Right renal pelvis (tissue), 4 donors: ENCODE measurements around the gene SMIM32. TPM values are rescaled to one million over a fixed set of nuclear protein-coding genes. Genes with fewer than 3 reads are reported as not detected.

Experiments used
- DNase-seq, 4 donors: peaks; one replicate each; pipeline ENCODE4 v3.0.0-alpha.2; 2013; ENCODE audit warnings: low read depth in 4 of 4, low spot score in 3 of 4, missing footprints in 1 of 4
- polyA plus RNA-seq, 4 donors: library from polyadenylated mRNA; unstranded; fragments of 120-200 nt; gene quantifications; one replicate each; pipeline ENCODE4 v1.2.1, GENCODE V29; 2013; ENCODE audit not compliant: insufficient read length in 4 of 4

Gene SMIM32
- polyA plus RNA-seq: 10 to 100 TPM; 11.5 to 23.3 (median 12.1) TPM

DNA sequence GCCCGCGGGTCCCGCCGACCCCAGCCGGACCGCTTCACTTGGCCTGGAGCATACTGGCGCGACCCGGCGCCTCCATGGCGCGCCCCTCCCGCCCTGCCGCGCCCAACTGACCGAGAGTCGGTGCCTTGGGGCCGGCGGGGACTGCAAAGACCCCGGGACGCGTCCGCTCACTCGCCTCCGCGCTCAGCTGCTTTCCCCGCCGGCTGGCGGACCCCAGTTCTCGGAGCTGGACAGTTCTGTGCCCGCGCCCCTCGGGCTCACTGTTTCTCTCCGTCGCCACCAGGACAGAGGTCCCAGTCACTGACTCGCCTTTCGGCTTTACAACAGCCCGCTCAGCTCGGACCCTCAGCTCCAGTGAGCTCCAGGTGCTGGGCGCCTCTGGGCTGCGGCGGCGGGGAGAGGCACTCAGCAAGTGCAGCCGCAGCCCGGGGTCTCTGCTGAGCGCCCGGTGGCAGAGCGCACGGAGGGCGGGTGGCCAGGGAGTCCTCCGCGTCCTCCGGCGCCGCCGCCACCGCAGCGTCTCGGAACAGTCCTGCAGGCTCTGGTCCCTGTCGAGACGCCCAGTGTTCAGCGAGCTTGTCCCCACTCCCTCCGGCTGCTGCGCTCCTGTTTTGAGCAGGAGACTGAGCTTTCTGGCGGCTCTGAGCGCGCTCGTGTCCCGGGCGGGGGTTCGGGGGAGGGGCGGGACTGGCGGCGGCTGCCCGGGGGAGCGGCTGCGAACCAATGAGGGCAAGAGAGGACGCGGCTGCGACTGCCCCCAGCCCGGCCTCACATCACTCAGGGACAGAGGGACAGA is at the start of gene SMIM32:
SMIM32 (minus strand) TSS at position 637 of the 796 bp plus-strand sequence. CDS start 638 bp downstream, outside the sequence.
- no peak for DNase-seq

DNA sequence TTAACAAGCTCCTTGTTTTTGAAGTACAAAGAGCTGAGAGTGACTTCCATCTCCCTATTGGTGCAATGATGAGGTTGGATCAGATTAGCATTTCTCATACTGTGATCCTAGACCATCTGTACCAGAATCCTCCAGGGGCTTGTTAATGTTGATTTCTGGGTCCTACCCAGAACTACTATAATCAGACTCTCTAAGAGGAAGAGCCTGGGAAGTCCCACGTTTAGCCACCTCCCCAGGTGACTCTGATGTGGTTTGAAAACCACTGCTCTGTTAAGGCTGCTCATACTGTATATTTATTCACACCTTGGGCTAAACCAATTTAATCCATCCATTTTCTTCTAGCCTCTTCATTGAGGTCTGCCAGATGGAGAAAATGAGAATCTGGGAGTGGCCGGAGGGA is 49.6 kb upstream of the SMIM32 start:
- DNase-seq: no peak

DNA sequence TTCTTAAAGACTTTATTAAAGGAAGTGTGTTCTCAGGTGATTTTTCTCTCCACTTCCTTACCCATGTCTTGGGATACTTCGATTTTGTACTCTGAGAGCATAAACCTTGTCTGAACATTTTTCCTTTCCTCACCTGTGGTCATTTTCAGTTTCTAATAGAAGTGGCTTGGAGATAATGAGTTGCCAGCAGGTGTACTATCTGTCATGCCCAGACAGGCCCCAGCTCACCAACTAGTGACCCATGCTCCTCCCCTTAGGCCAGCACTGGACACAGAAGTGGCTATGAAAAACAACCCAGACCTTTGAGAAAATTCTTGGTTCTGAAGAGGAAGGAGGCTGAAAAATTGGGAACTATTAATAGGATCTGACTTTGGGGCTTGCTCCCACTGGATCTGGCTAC is 49.2 kb upstream of the SMIM32 start:
- no peak for DNase-seq

DNA sequence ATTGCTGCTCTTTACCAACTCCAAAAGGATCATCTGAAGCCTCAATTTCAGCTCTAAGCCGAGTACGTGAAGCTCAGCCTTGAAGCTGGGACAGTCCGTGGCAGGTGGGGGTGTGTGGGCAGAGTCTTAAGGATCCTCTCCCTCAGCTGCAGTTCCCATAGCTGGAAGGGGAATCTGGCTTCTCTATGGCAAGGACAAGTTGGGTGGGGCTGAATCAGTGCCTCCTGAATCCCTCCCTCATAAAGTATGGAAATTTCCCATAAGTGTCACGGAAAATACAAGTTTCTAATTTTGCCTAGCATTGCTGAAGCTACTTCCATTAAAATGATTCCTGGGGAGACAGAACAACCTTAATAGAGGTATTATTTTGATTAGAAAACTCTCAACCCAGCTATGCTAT is 47.9 kb upstream of the SMIM32 start:
- no peak for DNase-seq

DNA sequence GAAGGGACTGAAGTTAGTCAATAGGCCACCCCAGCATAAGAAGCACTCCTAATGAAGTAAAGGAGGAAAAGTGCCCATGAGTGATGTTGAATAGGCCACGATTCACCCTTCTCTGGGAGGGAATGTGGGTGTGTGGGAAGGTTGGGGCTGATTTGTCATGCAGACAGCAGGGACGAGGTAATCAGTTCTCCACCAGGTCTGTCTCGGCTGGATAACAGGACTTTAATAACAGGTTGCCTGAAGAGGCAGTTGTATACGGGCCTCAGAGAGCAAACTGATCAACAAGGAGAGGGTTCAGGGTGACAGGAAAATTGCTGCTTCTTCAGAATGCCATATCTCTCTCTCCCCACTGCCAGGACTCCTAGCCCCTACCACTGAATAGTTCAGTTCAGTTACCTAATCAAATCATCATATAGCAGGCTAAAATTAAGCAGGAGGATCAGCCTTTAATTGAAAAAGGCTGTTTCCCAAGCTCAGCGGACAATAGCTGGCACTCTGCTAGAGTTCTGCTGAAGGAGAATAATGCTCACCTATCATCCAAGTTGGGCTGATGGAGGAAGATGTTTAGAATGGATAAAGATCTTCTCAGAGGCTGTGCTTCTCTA is 43.6 kb upstream of the SMIM32 start:
- no peak for DNase-seq

DNA sequence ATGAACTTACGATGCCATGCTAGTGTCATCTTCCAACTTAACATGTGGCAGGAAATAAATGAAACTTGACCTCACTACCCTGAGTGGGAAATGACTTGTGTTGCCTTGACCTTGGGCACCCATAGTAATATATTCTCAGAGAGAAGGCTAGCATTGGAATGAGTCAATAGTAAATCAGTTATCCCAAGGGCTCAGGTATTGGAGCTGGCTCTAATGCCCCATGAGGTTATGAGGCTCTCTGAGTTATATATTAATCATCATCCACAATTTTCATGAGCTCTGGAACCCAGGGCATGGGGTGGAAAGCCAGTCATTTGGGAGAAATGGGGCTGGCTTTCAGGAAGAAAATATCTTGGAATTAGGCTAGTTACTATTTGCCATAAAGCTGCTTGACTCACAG is 42.4 kb upstream of the SMIM32 start:
- DNase-seq: no peak

DNA sequence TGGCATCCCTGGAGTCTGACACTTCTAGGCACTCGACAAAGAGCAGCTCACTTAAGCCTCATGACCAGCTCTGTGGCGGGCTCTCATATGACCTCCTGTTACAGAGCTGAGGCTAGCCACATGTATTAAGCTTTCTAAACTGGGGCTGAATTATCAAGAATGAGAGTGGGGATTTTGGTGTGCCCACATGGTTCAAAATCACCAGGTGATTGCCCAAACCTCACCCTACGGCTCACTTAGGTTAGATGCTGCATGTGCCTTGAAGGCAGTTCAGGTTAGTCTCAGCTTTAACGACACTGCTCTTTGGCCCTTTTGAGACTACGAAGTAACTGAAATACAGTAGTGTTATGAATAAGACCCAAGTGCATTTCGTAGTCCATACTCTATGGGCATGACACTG is 39.4 kb upstream of the SMIM32 start:
- no peak for DNase-seq

DNA sequence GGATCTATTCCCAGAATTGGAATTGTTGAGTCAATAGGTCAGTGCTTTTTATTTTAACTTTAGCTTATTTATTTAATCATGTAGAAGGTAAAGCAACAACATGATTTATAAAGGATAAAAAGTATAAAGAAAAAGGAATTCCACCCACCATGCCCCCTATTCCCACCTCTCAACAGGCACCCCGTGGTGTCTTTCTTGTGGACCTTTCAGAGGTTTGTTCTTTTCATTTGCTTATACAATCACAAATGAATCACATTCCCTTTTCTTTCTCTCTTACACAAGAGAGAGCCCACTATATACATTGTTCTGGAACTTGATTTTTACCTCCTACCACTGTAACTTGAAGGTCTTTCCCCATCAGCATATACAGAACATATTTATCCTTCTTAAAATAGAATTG is 37.2 kb upstream of the SMIM32 start:
- DNase-seq: no peak

DNA sequence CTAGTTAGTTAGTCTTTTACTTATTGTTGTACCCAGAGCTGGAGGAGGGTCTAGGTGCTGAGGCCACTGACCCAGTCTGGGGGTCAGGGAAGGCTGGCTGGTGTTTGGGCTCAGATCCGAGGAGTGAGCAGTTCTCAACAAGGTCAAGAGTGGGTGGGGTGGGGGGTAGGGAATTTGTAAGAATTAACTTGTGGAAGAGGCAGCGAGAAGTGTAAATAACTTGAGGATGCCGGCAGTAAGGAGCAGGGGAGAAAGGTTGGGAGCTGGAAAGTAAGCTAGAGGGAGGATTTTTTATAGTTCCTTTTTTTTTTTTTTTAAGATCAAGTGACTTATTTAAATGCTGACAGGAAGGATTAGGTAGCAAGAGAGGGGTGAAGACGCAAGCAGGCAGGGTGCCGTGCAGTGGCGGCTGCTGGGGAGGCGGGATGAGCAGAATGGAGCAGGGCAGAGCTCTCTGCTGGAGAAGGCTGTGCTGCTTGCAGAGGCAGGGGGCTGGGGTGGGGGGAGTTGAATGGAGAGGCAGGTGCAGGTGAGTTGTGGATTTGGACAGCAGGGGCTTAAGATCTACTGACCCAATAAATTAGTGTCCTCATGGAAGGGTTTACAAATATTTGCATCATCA is 35.3 kb upstream of the SMIM32 start:
- DNase-seq: no peak

DNA sequence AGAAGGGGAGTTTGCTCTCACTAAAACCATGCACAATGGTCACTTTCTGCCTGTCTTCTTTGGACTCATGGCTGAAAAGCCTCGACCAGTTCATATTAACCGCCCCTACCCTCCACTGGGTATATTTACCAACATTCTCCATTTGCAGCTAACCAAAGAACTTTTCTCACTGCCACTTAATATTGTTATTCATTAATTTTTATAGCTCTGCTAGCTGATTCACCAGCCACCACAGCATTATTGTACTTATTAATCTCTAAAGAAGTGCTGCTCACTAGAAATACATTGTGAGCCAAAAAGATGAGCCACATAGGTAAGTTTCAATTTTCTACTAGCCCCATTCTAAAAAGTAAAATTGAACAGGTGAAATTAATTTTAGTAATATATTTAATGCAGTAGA is 33.4 kb upstream of the SMIM32 start:
- no peak for DNase-seq

DNA sequence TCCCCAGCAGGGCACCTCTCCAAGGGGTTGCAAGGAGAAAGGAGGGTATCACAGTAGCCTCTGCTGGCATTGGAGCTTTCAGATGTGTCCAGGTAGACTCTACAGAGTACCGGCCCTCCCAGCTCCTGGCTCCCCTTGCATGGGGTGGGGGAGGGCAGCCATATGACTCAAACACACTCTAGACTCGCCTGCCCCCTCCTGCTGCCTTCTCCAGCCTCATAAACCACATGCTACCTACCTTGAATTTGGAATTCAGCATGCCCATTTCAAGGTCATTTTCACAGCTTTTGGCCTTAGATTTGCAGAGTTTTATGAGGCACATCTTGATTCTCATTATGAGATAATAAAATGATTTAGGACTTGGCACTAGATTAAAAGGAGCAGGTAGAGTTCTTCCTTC is 32.8 kb upstream of the SMIM32 start:
- DNase-seq: no peak

DNA sequence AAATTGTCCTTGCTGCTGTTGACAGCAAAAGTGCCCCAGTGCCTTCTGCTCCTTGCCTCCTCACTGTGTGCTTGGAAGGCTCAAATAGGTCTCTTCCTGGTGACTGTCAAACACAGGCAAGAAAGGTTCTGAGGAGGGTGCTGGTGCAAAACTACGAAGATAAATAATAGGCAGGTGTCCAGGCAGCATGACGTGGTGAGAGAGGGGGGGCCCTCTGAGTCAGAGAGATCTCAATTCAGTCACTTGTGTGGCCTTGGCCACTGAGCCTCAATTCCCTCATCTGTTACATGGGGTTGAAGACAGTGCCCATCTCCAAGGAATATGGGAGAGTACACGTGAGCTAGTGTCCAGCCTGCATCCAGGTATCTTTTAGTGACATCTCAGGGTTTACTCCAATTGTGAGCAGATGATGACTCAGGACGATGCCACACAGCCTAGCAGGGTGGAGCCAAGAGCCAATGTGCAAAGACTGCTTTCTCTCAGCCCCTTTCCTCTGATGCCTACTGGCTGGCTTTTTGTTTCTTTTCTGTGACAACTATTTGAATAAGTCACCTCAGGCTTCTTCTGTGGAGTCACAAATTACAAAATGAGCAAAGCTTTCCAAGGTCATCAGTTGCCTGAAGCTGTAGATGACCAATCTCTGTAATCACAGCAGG is 29.7 kb upstream of the SMIM32 start:
- DNase-seq: no peak

DNA sequence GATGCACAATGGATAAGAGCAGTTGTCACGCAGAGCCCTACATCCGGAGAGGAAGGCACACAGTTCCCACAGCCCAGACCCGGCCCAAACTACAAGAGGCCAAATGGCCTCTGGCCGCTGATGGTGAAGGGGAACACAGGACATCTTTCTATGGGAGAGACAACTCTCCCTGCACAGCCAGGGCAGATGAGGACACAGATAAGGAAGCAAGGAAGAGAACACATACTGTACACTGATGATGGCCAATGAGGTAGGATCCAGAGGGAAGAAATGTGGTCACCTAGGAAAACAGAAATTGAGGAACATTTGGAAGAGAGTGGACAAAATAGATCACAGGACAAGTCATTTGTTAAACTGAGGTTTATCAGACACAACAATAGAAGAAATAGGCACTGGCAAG is 28.4 kb upstream of the SMIM32 start:
- DNase-seq: no peak

DNA sequence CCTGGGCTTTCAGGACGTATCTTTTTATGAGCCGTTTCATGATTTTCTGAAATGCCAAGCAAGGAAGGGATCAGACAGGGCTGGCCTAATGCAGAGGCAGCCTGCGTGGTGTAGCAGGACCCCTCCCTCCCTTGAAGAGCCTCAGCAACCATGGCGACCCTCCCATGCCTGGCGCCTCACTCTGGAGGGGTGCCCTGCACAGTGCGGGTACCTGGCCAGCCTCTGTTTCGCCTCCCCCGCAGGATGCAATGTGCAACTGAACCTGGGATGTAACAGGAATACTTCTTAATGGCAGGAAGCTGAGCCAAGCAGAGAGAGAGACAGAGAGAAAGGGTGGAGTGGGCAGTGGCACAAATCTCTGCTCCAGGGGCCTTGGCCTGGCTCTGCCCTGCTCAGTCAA is 23.3 kb upstream of the SMIM32 start:
- DNase-seq: no peak

DNA sequence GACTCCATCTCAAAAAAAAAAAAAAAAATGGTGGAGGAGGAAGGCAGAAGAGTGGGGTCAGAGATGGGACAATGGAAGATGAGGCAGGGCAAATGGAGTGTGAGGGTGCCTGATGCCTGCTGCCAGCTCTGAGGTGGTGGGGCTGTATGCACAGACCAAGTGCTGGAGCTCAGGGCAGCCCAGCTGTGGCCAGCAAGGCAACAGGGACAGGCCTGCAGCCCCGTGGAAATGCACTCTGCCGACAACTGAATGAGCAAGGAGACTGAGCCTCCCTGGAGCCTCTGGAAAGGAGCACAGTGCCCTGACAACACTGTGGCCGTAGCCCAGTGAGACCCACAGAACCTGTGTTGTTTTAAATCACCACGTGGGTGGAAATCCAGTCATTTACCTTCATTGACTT is 22.9 kb upstream of the SMIM32 start:
- no peak for DNase-seq

DNA sequence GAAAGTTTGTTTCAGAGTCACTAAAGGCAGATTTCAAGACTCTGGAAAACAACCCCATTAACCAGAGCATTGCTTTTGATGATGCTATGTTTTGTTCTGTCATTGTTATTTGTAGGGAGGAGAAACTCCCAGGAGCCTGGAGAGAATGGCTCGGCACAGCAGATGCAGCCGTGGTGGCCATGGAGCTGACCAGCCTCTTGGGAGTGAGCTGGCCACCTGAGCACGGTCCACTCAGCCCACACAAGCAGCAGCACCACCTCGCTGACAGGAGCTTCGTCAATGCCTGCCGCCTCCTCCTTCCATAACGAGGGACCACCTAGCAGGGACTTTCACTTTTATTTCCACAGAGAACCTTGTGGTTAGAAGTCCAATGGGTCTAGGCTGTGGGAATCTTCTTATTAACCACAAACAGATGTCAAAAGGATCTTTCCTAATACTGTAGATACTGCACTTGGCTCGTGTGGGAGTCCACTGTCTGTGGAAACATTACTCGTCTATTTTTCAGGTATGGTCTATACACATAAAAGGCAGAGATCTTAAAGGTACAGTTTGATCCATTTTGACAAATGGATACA is 21.0 kb upstream of the SMIM32 start:
- DNase-seq: no peak

DNA sequence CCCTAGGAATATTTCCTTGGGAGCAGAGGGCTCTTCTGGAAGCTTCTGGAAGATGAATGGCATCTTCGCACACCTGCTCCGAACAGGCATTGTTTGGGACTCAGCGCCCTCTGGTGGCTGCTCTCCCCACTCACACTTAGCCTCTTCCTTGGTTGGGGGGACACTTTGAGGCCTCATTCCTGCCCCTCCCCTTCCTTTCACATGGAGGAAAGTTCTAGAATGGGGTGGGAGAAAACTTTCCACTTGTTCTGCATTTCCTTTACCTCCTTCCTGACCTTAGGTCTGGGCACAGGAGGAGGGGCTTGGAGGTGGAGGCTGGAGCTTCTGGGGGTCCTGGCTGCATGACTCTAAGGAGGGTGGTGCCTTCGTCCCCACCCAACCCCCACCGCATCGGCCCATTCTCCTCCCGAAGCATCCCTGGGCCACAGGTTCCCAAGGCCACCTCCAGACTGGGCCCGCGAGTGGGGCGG is 19.3 kb upstream of the SMIM32 start:
- DNase-seq: peak in 1 of 4 donors; percentile 28

DNA sequence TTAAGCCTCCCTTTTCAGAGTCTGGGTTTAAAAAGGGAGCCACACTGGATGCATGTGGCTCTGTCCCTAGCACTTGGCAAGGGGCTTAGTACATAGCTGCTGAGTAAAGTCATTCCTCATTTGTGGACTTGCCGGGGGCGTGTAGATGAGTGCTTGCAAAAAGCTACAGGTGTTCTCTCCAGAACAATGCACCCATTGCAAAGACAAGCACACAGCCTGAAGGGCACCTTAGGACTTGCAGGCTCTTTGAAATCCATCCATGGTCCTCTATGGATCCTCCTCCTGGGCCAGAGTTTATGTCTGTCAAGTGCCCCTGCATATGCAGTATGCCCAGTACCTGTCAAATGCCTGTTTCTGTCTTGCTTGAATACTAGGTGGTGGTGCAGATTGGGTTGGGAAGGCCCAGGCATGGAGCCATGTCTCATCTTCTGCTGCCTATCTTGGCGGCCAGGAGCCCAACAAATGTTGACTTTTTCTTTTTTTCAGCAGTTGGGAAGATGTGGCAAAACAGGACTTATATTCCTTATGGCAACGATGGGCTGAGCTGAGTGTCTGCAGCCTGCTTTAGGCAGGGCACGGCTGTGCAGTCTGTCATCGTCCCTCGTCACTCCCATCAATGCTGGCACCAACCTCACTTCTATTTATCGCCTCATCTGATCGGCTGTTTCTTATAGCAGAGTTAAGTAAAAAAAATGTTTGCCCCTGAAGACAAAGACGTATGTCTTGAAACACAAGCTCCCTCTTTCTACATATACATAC is 18.5 kb upstream of the SMIM32 start:
- no peak for DNase-seq

DNA sequence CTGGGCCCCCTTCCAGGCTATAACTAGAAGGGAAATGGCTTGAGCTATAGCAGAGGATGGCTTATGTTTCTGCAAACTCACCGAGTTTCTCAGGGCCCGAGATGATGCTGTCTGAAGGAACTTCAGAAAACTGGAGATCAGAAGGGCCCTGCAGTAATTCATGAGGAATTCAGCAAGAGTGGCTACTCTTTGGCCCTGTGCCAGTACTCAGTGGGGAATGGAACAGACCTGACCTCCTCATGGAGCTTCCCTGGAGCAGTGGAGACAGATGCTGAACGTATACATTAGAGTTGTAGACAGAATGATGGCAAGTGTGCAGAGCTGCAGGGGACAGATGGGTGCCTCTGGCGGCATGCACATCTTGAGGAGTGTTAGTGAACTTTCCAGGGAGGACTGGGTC is 17.3 kb upstream of the SMIM32 start:
- DNase-seq: no peak

DNA sequence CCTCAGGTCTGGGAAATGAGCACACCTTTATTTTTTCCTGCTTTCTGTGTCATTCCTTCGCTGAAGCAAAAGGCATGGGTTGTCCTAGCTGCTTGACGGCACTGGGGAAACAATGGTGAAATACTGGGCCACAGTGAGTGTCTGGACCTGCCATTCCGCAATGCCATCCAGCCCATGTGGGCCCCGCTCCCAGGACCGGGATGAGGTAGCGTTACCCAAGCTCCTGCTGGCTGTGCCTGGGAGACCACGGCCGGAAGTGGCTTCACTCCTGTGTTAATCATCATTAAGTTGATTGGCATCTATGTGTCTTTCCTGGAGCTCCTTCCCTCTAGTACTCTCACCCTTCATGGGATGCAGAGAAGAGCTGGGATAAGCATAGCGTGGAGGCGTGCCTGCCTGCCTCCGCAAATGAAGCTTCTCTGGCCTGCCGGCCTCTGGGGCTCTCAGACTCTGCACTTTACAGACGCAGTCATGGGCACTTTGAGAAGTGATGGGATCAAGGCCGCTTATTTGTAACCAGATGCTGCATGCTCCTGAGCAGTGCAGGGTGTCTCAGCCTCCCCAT is 16.5 kb upstream of the SMIM32 start:
- DNase-seq: no peak
